ENCODE measurements around the gene UBE2J2.

The UBE2J2 gene

GRCh38 chr1:1206966-1207531 is 66.6 kb downstream of the UBE2J2 start:
- DNase-seq: no peak

DNA sequence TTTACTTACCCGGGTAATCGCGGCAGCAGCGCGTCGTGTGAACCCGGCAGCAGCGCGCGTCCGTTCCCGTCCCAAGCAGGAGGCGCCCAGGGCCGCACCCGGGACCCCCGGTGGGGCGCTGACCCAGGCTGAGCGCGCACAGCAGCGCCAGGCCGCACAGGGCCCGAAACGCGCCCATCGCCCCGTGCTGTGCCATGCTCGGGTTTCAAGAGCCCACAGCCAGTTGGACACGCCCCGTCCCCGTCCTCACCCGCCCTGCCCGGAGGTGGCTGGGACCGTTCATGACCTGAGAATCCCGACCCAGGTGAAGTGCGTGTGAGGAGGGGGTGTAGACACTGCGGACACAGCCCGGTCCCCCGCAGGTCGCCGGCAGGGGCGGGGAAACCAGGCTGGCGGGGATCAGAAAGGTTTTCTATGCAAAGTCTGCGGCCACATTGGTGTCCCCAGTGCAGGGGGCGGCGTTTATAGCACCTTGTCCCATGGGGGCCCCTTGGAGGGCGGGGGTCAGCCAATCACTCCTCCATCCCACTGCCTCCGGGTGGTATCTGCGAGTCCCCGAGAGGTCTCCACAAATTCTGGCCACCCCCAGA is 67.2 kb downstream of the UBE2J2 start, which contains the start of gene TNFRSF18:
Gene TNFRSF18 (minus strand): TSS at position 217 of the 590 bp plus-strand sequence. CDS start 21 bp downstream, at position 196.
- DNase-seq: peak in 1 of 2 experiments; percentile 25

- no peak for DNase-seq
Observed at GRCh38 chr1:1205769-1206375, 67.8 kb downstream of the UBE2J2 start.

DNA sequence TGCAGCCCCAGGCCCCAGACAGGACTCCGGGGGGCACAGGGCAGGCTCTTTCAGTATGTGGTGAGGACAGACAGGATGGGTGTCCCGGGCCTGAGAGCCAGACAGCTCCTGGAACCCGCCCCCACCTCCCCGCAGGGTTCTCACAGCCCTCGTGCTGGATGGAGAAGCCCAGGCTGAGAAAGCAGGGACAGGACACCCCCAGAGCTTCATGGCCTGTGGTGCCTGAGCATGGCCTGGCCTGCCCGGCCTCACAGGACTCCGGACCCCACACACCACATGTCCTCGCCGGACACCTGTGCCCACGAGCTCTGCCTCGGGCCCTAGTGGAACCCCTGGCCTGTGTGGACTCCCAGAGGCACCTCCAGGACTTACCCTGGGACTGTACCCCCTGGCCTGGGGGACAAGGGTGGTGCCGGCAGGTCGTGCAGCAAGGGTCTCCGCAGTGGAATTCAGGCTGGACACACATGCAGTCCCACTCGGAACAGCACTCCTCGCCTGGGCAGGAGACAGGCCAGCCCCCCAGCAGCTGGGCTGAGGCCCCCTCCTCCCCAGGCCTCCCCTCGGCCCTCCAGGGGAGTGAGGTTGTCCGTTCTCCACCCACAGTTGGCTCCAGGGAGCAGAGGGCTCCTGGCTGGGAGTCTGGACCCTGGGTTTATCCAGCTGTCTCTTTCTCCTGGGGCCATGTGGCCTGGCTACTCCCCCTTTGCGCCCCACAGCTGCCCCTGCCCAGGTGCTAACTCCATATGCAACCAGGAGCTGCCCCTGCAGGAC is 68.5 kb downstream of the UBE2J2 start:
- no peak for DNase-seq

GRCh38 chr1:1204425-1204920 is 69.2 kb downstream of the UBE2J2 start:
- no peak for DNase-seq

All from NCI-H187 (cell line).